Prostate gland (tissue), 2 donors: ENCODE measurements around the gene VAMP3. TPM values are rescaled to one million over a fixed set of nuclear protein-coding genes. Genes with fewer than 3 reads are reported as not detected.

Experiments used
- DNase-seq: peaks from one replicate; pipeline ENCODE4 v3.0.0-alpha.2; 2019; ENCODE audit warnings: low spot score
- H3K27ac ChIP-seq, 2 donors: fragments of 200-600 bp; sonication (generic); 2 replicates each; pipeline ENCODE4 v1.5.1; 2017 to 2019
- H3K27me3 ChIP-seq: fragments of 200-600 bp; sonication (generic); replicated peaks from 2 replicates; pipeline ENCODE4 v1.5.1; 2019; ENCODE audit not compliant: insufficient read depth
- H3K36me3 ChIP-seq, 2 donors: fragments of 200-600 bp; sonication (generic); 1 replicate in 1 of 2; 2 replicates in 1 of 2; pipeline versions ENCODE4 v1.5.1 to v1.8.1; 2017 to 2019
- H3K4me1 ChIP-seq: fragments of 200-600 bp; sonication (generic); replicated peaks from 2 replicates; pipeline ENCODE4 v1.5.1; 2019
- H3K4me3 ChIP-seq, 2 donors: fragments of 200-600 bp; sonication (generic); 2 replicates each; pipeline ENCODE4 v1.5.1; 2017 to 2019
- H3K9me3 ChIP-seq: fragments of 200-600 bp; sonication (generic); 2 replicates; pipeline ENCODE4 v1.5.1; 2017
- CTCF ChIP-seq, 4 experiments: fragments of 200-600 bp in 2 of 4; fragments of 450-650 bp in 2 of 4; sonication (generic) in 2 of 4; IDR thresholded peaks; 1 replicate in 3 of 4; 2 replicates in 1 of 4; pipeline ENCODE4 v1.5.1; 2016 to 2019; ENCODE audit warnings: antibody characterized with exemption in 4 of 4, mild to moderate bottlenecking in 2 of 4, moderate library complexity in 2 of 4
- POLR2A ChIP-seq: fragments of 450-650 bp; IDR thresholded peaks from one replicate; pipeline ENCODE4 v1.6.1; 2016; ENCODE audit warnings: antibody characterized with exemption, mild to moderate bottlenecking
- POLR2AphosphoS5 ChIP-seq: sonication (generic); formaldehyde crosslinking; IDR thresholded peaks from one replicate; pipeline ENCODE4 v1.6.1; 2017; ENCODE audit warnings: antibody characterized with exemption
- WGBS: methylation state at CpG from one replicate; pipeline ENCODE4 v1.1.5; 2018; 5-methylcytosine and 5-hydroxymethylcytosine counted together
- intact Hi-C: fragments of 100-400 bp; cut with DNase I; formaldehyde crosslinking; loops from one replicate; pipeline ENCODE4 v1.14.2; 2022
- total RNA-seq, 2 donors: library from RNA; depleted of rRNA; stranded (reverse); fragments of >200 nt; gene quantifications; one replicate each; pipeline ENCODE4 v1.1.0, GENCODE V29; 2016

VAMP3 gene
- total RNA-seq, 2 donors from 2014 or later: 85.2 to 95.1 TPM

GRCh38 chr1:7727809-7728471, 43.2 kb upstream of the VAMP3 start:
- TF ChIP-seq CTCF (IDR thresholded peaks at IDR 0.05) (no peak), POLR2A (no peak), POLR2AphosphoS5 (no peak)
- Histone ChIP-seq H3K36me3 (no peaks in the 10 kb centered on the region), H3K4me3 (no peak overlapping the region), H3K27ac (no peak overlapping the region), H3K4me1 (no peaks in the 10 kb centered on the region), H3K27me3 (no peaks in the 10 kb centered on the region), H3K9me3 (no peaks in the 10 kb centered on the region)
- 84% methylated on average over 14 of the region's 14 CpGs for WGBS
- DNase-seq: no peak
- intact Hi-C loops: no loop called here

GRCh38 chr1:7729761-7730160, 41.3 kb upstream of the VAMP3 start:
- Histone ChIP-seq H3K9me3 (no peaks in the 10 kb centered on the region), H3K36me3 (no peaks in the 10 kb centered on the region), H3K4me3 (no peak overlapping the region), H3K4me1 (no peaks in the 10 kb centered on the region), H3K27ac (no peak overlapping the region), H3K27me3 (no peaks in the 10 kb centered on the region)
- WGBS: 95% methylated on average over 5 of the region's 5 CpGs
- no peak for TF ChIP-seq POLR2AphosphoS5
- no peak for TF ChIP-seq POLR2A
- TF ChIP-seq CTCF (IDR thresholded peaks at IDR 0.05): no peak
- DNase-seq: no peak
- intact Hi-C loops: loop anchor here (5.0 kb wide), 1 partner anchor 42 kb away; no protein-coding TSS in a partner anchor

- intact Hi-C loops: loop anchor here (5.0 kb wide), 1 partner anchor 45 kb away; no protein-coding TSS in a partner anchor
These were observed 38.8 kb upstream of the VAMP3 start for GRCh38 chr1:7732331-7732730.

GRCh38 chr1:7733276-7733675, 37.8 kb upstream of the VAMP3 start:
- intact Hi-C loops: loop anchor here (5.0 kb wide), 1 partner anchor 46 kb away; no protein-coding TSS in a partner anchor
- TF ChIP-seq POLR2A: no peak
- TF ChIP-seq POLR2AphosphoS5: no peak
- no peak for TF ChIP-seq CTCF (IDR thresholded peaks at IDR 0.05)
- 69% methylated on average over 2 of the region's 2 CpGs for WGBS

More at GRCh38 chr1:7732331-7732730, 38.8 kb upstream of the VAMP3 start:
- no peaks in the 10 kb centered on the region for H3K36me3 ChIP-seq
- WGBS: 86% methylated on average over 19 of the region's 19 CpGs
- no peak for DNase-seq
- no peak overlapping the region for H3K27ac ChIP-seq
- no peak for TF ChIP-seq CTCF (IDR thresholded peaks at IDR 0.05)
- no peak for TF ChIP-seq POLR2AphosphoS5
- TF ChIP-seq POLR2A: no peak
- H3K4me1 ChIP-seq: no peaks in the 10 kb centered on the region
- no peak overlapping the region for H3K4me3 ChIP-seq
- H3K9me3 ChIP-seq: no peaks in the 10 kb centered on the region
- no peaks in the 10 kb centered on the region for H3K27me3 ChIP-seq

GRCh38 chr1:7738044-7738443, 33.1 kb upstream of the VAMP3 start:
- H3K27ac ChIP-seq: no peak overlapping the region
- no peaks in the 10 kb centered on the region for H3K9me3 ChIP-seq
- no peak overlapping the region for H3K4me3 ChIP-seq
- intact Hi-C loops: no loop called here
- no peak for DNase-seq
- WGBS: 91% methylated on average over 6 of the region's 6 CpGs
- no peaks in the 10 kb centered on the region for H3K27me3 ChIP-seq
- no peak for TF ChIP-seq CTCF (IDR thresholded peaks at IDR 0.05)
- no peak for TF ChIP-seq POLR2A
- no peak for TF ChIP-seq POLR2AphosphoS5
- H3K4me1 ChIP-seq: no peaks in the 10 kb centered on the region
- H3K36me3 ChIP-seq: no peaks in the 10 kb centered on the region

More at GRCh38 chr1:7733276-7733675, 37.8 kb upstream of the VAMP3 start:
- Histone ChIP-seq H3K27me3 (no peaks in the 10 kb centered on the region), H3K27ac (no peak overlapping the region), H3K36me3 (no peaks in the 10 kb centered on the region), H3K9me3 (no peaks in the 10 kb centered on the region), H3K4me1 (no peaks in the 10 kb centered on the region), H3K4me3 (no peak overlapping the region)
- DNase-seq: no peak
